Right ventricle myocardium superior (tissue), 1 donor: ENCODE measurements around the gene FBN3. TPM values are rescaled to one million over a fixed set of nuclear protein-coding genes. Genes with fewer than 3 reads are reported as not detected.
"Not testable (repeated sequence)": the region's sequence is repeated elsewhere in the genome, so short reads cannot be mapped to it uniquely, and the experiment has no call there.

Experiments
- ATAC-seq: fragments of 200-7000 bp; cut with Tn5 transposase; one replicate; pipeline ENCODE4 v1.9.1; 2020; ENCODE audit warnings: mild to moderate bottlenecking; ENCODE audit not compliant: poor library complexity
- DNase-seq: peaks from one replicate; pipeline ENCODE4 v3.0.0-alpha.2; 2020
- intact Hi-C: fragments of 100-400 bp; cut with DNase I; formaldehyde crosslinking; loops from one replicate; pipeline ENCODE4 v1.11.2; 2022
- long read RNA-seq: library from polyadenylated mRNA; unstranded; transcript quantifications from one replicate; pipeline ENCODE4 v2.0.0, GENCODE V29; 2021
- total RNA-seq: library from RNA; stranded (reverse); fragmentation: NEBNext Ultra II Directional; extraction: Animal tissue kit (Norgen Biotek cat#: 25700); gene quantifications from one replicate; pipeline ENCODE4 v1.2.1, GENCODE V29; 2021
- donor health status: DM: no; HTN: yes; CAD: no; lungs with severe emphysema.

Gene FBN3
- total RNA-seq = not detected
- long read RNA-seq = 0 reads

- DNase-seq (no peak), ATAC-seq (no peak)
- intact Hi-C loops = loop anchor here (10.0 kb wide), 2 partner anchors 55 to 205 kb away; partner anchors contain the start of genes CERS4 and TIMM44
These were observed at the start of gene FBN3 for GRCh38 chr19:8149261-8150094. Gene FBN3, minus strand, starts transcription at chr19:8149592. Its CDS starts 2,112 bp downstream, at chr19:8147480.

GRCh38 chr19:8196271-8196927 is 47.0 kb upstream of the FBN3 start:
- intact Hi-C loops = no loop called here
- DNase-seq (no peak), ATAC-seq (no peak)

- ATAC-seq = peak; percentile 46
- peak; percentile 51 for DNase-seq
- intact Hi-C loops = no loop called here
These were observed 45.3 kb upstream of the FBN3 start for GRCh38 chr19:8194528-8195267.

GRCh38 chr19:8192221-8192820 is 42.9 kb upstream of the FBN3 start:
- intact Hi-C loops = no loop called here
- ATAC-seq = no peak
- no peak for DNase-seq

GRCh38 chr19:8185343-8186068 is 36.1 kb upstream of the FBN3 start:
- intact Hi-C loops = no loop called here
- no peak for DNase-seq
- no peak for ATAC-seq

DNA sequence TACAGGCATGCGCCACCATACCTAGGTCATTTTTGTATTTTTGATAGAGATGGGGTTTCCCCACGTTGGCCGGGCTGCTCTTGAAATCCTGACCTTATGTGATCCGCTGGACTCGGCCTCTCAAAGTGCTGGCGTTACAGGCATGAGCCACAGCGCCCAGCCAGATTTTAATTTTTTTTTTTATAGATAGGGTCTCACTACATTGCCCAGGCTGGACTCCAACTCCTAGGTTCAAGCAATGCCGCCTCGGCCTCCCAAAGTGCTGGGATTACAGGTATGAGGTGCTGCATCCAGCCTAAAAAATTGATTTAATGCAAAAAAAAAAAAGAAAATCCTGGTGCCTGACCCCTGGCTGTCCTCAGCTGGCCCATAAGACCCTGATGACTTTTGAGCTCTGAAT is 34.9 kb upstream of the FBN3 start:
- DNase-seq (no peak), ATAC-seq (no peak)
- intact Hi-C loops = no loop called here

GRCh38 chr19:8180018-8180417 is 30.6 kb upstream of the FBN3 start:
- intact Hi-C loops = no loop called here
- ATAC-seq (no peak), DNase-seq (no peak)

DNA sequence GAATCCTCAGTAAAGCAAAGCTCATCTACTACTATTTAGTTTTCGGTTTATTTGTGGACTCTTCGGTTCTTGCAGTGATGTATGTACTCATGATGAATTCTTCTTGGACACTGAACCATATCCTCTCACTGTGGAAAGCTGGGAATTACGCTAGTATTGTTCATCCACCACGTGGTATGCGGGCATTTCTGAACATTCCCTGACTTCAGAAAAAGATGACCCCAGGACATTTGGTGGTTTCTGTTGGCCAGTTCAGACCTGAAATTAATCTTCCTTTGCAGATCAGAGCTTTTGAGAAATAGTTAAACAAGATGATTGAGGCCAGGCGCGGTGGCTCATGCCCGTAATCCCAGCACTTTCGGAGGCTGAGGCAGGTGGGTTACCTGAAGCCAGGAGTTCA is 25.3 kb upstream of the FBN3 start:
- no peak for ATAC-seq
- no peak for DNase-seq
- intact Hi-C loops = no loop called here

DNA sequence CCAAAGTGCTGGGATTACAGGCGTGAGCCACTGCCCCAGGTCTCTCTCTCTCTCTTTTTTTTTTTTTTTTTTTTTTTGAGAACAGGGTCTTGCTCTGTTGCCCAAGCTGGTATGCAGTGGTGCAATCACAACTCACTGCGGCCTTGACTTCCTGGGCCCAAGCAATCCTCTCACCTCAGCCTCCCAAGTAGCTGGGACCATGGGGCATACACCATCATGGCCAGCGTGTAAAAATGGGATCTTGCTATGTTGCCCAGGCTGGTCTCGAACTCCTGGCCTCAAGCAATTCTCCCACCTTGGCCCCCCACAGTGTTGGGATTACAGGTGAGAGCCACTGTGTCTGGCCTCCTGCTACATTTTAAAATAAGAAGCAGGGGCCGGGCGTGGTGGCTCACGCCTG is 19.1 kb upstream of the FBN3 start:
- intact Hi-C loops = no loop called here
- ATAC-seq (no peak), DNase-seq (no peak)

DNA sequence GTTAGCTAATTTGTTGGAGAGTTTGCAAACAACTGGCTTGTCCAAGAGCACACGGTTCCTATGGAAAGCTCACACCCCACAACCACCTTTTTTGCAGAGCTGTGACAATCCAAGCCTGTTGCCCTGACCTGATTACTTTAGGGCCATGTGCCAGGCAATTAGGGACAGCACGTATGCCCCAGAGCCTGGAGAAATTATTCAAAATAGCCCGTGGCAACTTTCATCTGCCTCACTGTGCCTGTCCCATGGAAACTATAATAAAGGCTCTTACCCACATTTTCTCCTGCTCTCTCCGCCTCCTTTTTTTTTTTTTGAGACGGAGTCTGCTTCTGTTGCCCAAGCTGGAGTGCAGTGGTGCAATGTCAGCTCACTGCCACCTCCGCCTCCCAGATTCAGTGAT is 18.6 kb upstream of the FBN3 start:
- ATAC-seq (no peak), DNase-seq (no peak)

DNA sequence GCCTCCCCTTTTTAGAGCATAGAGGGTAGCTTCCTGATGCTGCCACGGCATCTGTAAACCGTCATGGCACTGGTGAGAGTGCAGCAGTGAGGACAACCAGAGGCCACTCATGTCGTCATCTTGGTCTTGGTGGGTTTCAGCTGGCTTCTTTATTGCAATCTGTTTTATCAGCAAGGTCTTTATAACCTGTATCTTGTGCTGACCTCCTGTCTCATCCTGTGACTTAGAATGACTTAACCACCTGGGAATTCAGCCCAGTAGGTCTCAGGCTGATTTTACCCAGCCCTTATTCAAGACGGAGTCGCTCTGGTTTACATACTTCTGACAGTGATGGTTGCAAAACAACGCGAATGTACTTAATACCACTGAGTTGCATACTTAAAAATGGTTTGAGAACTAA is 14.4 kb upstream of the FBN3 start:
- DNase-seq = no peak
- intact Hi-C loops = no loop called here

More for the DNA sequence above, 18.6 kb upstream of the FBN3 start:
- intact Hi-C loops = no loop called here

GRCh38 chr19:8161135-8161646 is 11.8 kb upstream of the FBN3 start:
- DNase-seq (no peak), ATAC-seq (no peak)
- intact Hi-C loops = no loop called here

More for the DNA sequence above, 14.4 kb upstream of the FBN3 start:
- no peak for ATAC-seq

DNA sequence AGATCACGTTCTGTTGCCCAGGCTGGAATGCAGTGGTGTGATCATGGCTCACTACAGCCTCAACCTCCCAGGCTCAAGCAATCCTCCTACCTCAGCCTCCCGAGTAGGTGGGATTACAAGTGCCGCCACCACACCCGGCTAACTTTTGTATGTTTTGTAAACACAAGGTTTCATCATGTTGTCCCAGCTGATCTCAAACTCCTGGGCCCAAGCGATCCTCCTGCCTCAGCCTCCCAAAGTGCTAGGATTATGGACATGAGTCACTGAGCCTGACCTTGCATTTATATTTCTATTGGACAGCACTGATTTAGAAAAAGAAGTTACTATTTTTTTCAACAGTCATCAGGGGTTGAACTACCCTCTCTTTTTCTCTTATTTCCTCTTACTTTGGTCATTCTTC is 9.9 kb upstream of the FBN3 start:
- intact Hi-C loops = loop anchor here (2.0 to 10.0 kb wide), 3 partner anchors 45 to 215 kb away; partner anchors contain the start of genes CERS4 and TIMM44
- not testable (repeated sequence) for DNase-seq, ATAC-seq

- intact Hi-C loops = loop anchor here (2.0 to 10.0 kb wide), 3 partner anchors 46 to 214 kb away; partner anchors contain the start of genes CERS4 and TIMM44
- ATAC-seq (peak; percentile 76), DNase-seq (no peak)
These were observed 9.2 kb upstream of the FBN3 start for GRCh38 chr19:8158411-8159074.

DNA sequence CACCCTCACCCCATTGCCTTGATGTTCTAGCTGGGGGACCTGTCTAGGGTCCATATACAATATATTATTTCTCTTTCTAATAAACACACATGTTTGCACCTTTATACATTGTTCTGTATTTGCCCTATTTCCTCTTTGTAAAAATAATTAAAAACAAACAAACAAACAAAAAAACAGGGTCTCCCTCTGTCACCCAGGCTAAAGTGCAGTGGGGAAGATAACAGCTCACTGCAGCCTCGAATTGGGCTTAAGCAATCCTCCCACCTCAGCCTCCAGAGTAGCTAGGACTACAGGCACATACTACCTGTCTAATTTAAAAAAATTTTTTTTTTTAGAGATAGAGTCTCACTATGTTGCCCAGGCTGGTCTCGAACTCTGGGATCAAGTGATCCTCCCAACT is 5.9 kb upstream of the FBN3 start:
- no peak for DNase-seq
- intact Hi-C loops = loop anchor here (10.0 kb wide), 2 partner anchors 49 to 211 kb away; partner anchors contain the start of genes CERS4 and TIMM44
- ATAC-seq = no peak

- DNase-seq, ATAC-seq: not testable (repeated sequence)
- intact Hi-C loops = loop anchor here (10.0 kb wide), 2 partner anchors 51 to 209 kb away; partner anchors contain the start of genes CERS4 and TIMM44
These were observed 4.6 kb upstream of the FBN3 start for GRCh38 chr19:8154014-8154413.

DNA sequence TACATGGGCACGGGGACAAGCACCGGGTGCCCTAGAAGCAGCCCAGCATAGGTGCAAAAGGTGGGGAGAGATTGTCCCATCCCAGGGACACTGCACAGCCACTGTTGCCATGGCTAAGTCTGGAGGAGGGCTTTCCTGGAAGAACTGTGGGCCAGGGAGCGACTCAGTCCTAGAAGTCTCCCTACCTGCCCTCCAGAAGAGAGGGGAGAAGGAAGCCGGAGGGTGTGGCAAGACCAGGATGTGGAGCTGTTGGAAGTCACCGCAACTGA is 2.3 kb upstream of the FBN3 start:
- no peak for DNase-seq
- intact Hi-C loops = loop anchor here (10.0 kb wide), 2 partner anchors 53 to 207 kb away; partner anchors contain the start of genes CERS4 and TIMM44
- no peak for ATAC-seq
